Heart right ventricle (tissue), 16 donors: ENCODE data around the gene BTG2. TPM values are rescaled to one million over a fixed set of nuclear protein-coding genes. Genes with fewer than 3 reads are reported as not detected.

Experiments used
- ATAC-seq, 8 donors: fragments of 200-7000 bp; cut with Tn5 transposase; one replicate each; pipeline ENCODE4 v1.9.1; 2020; ENCODE audit warnings: mild to moderate bottlenecking in 8 of 8, moderate library complexity in 8 of 8, moderate number of reproducible peaks in 1 of 8
- DNase-seq, 2 donors: peaks; one replicate each; pipeline ENCODE4 v3.0.0-alpha.2; 2020
- H3K27ac ChIP-seq, 10 donors: fragments of 200-600 bp; sonication (generic) in 2 of 10; one replicate each; pipeline versions ENCODE4 v1.5.0 to v1.8.0; 2020 to 2022; ENCODE audit warnings: mild to moderate bottlenecking in 3 of 10
- H3K27me3 ChIP-seq, 7 donors: fragments of 200-600 bp; one replicate each; pipeline ENCODE4 v1.8.0; 2021 to 2022; ENCODE audit warnings: mild to moderate bottlenecking in 2 of 7
- H3K36me3 ChIP-seq, 9 donors: fragments of 200-600 bp; sonication (generic) in 1 of 9; one replicate each; pipeline versions ENCODE4 v1.5.0 to v1.8.0; 2020 to 2022; ENCODE audit warnings: mild to moderate bottlenecking in 2 of 9
- H3K4me1 ChIP-seq, 9 donors: fragments of 200-600 bp; sonication (generic) in 1 of 9; one replicate each; pipeline versions ENCODE4 v1.5.0 to v1.8.0; 2020 to 2022; ENCODE audit warnings: mild to moderate bottlenecking in 4 of 9
- H3K4me3 ChIP-seq, 10 donors: fragments of 200-600 bp; sonication (generic) in 2 of 10; one replicate each; pipeline versions ENCODE4 v1.5.0 to v1.8.0; 2020 to 2022; ENCODE audit warnings: mild to moderate bottlenecking in 7 of 10, moderate library complexity in 2 of 10
- H3K9me3 ChIP-seq, 11 donors: fragments of 200-600 bp in 10 of 11; sonication (generic) in 2 of 11; one replicate each; pipeline versions ENCODE4 v1.5.0 to v1.8.0; 2013 to 2022; ENCODE audit warnings: mild to moderate bottlenecking in 2 of 11, control low read depth in 1 of 11, moderate library complexity in 1 of 11
- CTCF ChIP-seq, 9 donors: fragments of 200-600 bp; sonication (generic) in 2 of 9; IDR thresholded peaks; one replicate each; pipeline versions ENCODE4 v1.5.0 to v1.8.0; 2021 to 2022; ENCODE audit warnings: antibody characterized with exemption in 9 of 9, mild to moderate bottlenecking in 5 of 9, moderate library complexity in 1 of 9
- WGBS, 2 donors: extraction: QIAGEN DNeasy Blood & Tissue Kit; methylation state at CpG; one replicate each; pipeline ENCODE4 v1.1.7; 2013; ENCODE audit warnings: inconsistent platforms in 1 of 2; 5-methylcytosine and 5-hydroxymethylcytosine counted together
- intact Hi-C, 10 donors: fragments of 100-400 bp; cut with DNase I; formaldehyde crosslinking; loops; one replicate each; pipeline versions ENCODE4 v1.11.1 to v1.14.2; 2022
- polyA plus RNA-seq, 2 donors: library from polyadenylated mRNA; stranded (reverse); fragments of 200-250 nt; gene quantifications; one replicate each; pipeline ENCODE4 v1.2.3, GENCODE V29; 2013
- total RNA-seq, 10 donors: library from RNA; stranded (reverse); fragmentation: NEBNext Ultra II Directional in 3 of 10; extraction: Animal tissue kit (Norgen Biotek cat#: 25700) in 3 of 10; gene quantifications; one replicate each; pipeline versions ENCODE4 v1.2.1 to v1.2.4, GENCODE V29; 2021 to 2023
- donor health status: Arrhythmogenic right ventricular cardiomyopathy.
- donor health status: ischemic (EF 13 %, LVEDD 7.1; RV severe dilation, severe dysfunction).
- donor health status: healthy with polysubstance abuse.
- donor health status: DM: no; HTN: yes; CAD: no.
- donor health status: DM: no; HTN: no; CAD: no.
- donor health status: ischemic (EF 25% LVEDD 6.9; RV normal size, moderate dysfunction).
- donor health status: ischemic (EF 25% LVEDD 5.7; RV mildly dilated, moderate dysfunction).
- donor health status: healthy.
- donor health status: DM: yes; HTN: yes; CAD: no.
- donor health status: Ischemic cardiomyopathy.
- donor health status: ischemic (EF 35%, LVEDD 5.7; RV mildly dilated, moderate dysfunction).
- donor health status: nonischemic (EF 11% LVEDD 7.7; RV severe dilation, severe dysfunction).
- donor health status: DM: yes; HTN: yes; CAD: no.
- donor health status: PGD.
- donor health status: ischemic (EF 29% LVEDD 5.4; RV normal size, mild dysfunction).
- donor health status: nonischemic (EF 23%, LVEDD 6.1; RV moderate dilation, normal function).

The BTG2 gene
- total and polyA plus RNA-seq, 12 donors, result 26.4 to 349 (median 54.2) TPM

- 62 to 64% methylated on average over 11 of the region's 11 CpGs for WGBS, 2 donors
- Histone ChIP-seq H3K27ac (peak overlapping the region in 2 of 10 donors; percentile 26 to 30), H3K9me3 (no peaks in the 10 kb centered on the region), H3K27me3 (no peaks in the 10 kb centered on the region), H3K36me3 (no peaks in the 10 kb centered on the region), H3K4me1 (peaks cover 0 to 36% (median 13%) of the 10 kb centered on the region in 9 donors), H3K4me3 (no peak overlapping the region)
- DNase-seq (no peak), ATAC-seq (no peak)
- intact Hi-C loops, result no loop called here
- no peak for TF ChIP-seq CTCF (IDR thresholded peaks at IDR 0.05)
These were observed 4.6 kb upstream of the BTG2 start for GRCh38 chr1:203300441-203301330.

GRCh38 chr1:203301331-203301668, 4.0 kb upstream of the BTG2 start:
- intact Hi-C loops, result no loop called here
- no peak overlapping the region for H3K4me3 ChIP-seq

GRCh38 chr1:203302456-203302855, 2.9 kb upstream of the BTG2 start:
- Histone ChIP-seq H3K4me3 (no peak overlapping the region), H3K27ac (no peak overlapping the region), H3K36me3 (peaks cover 0 to 7% (median 6%) of the 10 kb centered on the region in 9 donors), H3K27me3 (no peaks in the 10 kb centered on the region), H3K9me3 (no peaks in the 10 kb centered on the region), H3K4me1 (peaks cover 0 to 32% (median 16%) of the 10 kb centered on the region in 9 donors)
- DNase-seq (no peak), ATAC-seq (no peak)
- TF ChIP-seq CTCF (IDR thresholded peaks at IDR 0.05), result no peak
- WGBS, 2 donors, result 95% methylated on average over 7 of the region's 7 CpGs
- intact Hi-C loops, result no loop called here

More at GRCh38 chr1:203301331-203301668, 4.0 kb upstream of the BTG2 start:
- Histone ChIP-seq H3K4me1 (peaks cover 0 to 31% (median 12%) of the 10 kb centered on the region in 9 donors), H3K9me3 (no peaks in the 10 kb centered on the region), H3K27ac (peak overlapping the region in 2 of 10 donors; percentile 26 to 30), H3K36me3 (no peaks in the 10 kb centered on the region), H3K27me3 (no peaks in the 10 kb centered on the region)
- no peak for TF ChIP-seq CTCF (IDR thresholded peaks at IDR 0.05)
- ATAC-seq (no peak), DNase-seq (no peak)

- DNase-seq, result no peak
- intact Hi-C loops, result no loop called here
- ATAC-seq, result no peak
- H3K4me1 ChIP-seq, result peaks cover 0 to 37% (median 21%) of the 10 kb centered on the region in 9 donors
- H3K36me3 ChIP-seq, result peaks cover 0 to 12% (median 10%) of the 10 kb centered on the region in 9 donors
- H3K27me3 ChIP-seq, result no peaks in the 10 kb centered on the region
- H3K9me3 ChIP-seq, result no peaks in the 10 kb centered on the region
- 78 to 88% methylated on average over 3 of the region's 3 CpGs for WGBS, 2 donors
- no peak overlapping the region for H3K27ac ChIP-seq
- H3K4me3 ChIP-seq, result no peak overlapping the region
- no peak for TF ChIP-seq CTCF (IDR thresholded peaks at IDR 0.05)
These were observed 2.4 kb upstream of the BTG2 start for GRCh38 chr1:203302894-203303293.
